NCI-H526 treated with DMSO at 0.1 percent for 48 hours (cell line): ENCODE measurements around the gene AOPEP.
A peak's percentile ranks its signal among the peaks of the same experiment; 100 is the strongest.
"Not testable (repeated sequence)": the region's sequence is repeated elsewhere in the genome, so short reads cannot be mapped to it uniquely, and the experiment has no call there.

Experiments used
- DNase-seq: peaks from one replicate; lab custom pipeline; 2025; lab: John Stamatoyannopoulos, UW

Gene AOPEP

DNA sequence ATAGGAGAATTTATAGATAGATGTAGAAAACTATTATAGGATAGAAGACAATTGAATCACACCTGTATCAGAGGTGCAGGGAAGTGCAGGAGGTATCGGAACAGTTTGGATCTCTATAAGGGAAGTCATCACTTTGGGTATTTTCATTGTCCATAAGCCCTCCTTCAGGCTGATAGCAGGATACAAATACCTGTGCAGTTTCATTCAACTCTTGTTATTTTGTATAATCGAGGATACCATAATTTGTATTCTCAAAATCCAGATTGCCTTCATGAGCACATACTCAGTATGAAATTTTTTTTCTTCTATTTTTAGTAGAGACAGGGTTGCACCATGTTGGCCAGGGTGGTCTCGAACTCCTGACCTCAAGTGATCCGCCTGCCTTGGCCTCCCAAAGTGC, 289.1 kb downstream of the AOPEP start:
- no peak for DNase-seq

- DNase-seq = no peak
Measured at GRCh38 chr9:95017062-95017461, 290.6 kb downstream of the AOPEP start.

DNA sequence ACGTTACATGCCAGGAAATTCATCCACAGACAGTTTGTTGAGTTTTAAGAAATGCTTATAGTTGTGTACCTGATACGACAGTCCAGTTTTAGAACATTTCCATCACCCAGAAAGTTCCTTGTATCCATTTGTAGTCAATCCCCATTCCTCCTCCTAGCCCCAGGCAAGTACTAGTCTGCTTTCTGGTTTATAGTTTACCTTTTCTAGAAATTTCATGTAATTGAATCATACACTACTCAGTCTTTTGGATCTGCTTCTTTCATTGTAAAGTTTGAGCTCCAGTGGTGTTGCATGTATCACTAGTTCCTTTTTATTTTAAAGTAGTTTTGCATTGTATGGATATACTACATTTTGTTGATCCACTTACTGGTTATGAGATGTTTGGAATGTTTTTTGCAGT, 291.2 kb downstream of the AOPEP start:
- DNase-seq = no peak

DNA sequence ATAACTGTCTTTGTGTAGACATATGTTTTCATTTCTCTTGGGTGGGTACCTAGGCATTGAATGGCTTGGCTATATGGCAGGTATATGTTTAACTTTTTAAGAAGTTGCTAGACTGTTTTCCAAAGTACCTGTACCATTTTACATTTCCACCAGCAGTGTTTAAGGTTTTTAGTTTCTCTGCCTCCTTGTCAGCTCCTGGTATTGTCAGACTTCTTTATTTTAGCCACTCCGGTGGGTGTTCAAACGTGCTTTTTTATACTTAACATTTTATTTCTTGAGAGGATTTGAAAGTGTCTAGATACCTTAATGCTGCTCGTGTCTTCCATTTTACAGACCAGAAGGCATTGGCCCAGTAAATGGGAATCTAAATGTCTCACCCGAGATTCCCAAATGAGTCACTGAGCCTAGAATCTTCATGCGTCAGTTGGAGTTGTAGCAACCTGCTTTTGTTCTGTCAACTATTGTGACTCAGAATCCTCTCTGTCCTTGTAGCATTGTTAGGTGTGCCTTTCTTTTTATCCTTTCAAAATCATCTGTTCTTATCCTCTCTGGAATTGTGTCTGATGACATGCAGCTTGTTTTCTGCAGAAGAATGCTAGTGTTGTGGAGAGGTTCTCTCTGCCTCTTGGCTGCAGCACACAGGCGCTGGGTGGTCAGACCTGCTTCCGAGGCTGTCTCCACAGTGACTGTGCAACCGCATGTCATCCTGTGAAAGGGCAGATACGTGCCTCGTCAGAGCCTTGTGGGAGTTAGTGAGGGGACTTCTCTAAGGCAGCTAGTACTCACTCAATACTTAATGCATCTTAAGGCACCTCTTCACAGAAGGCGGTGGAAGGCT, 291.8 kb downstream of the AOPEP start:
- no peak for DNase-seq

DNA sequence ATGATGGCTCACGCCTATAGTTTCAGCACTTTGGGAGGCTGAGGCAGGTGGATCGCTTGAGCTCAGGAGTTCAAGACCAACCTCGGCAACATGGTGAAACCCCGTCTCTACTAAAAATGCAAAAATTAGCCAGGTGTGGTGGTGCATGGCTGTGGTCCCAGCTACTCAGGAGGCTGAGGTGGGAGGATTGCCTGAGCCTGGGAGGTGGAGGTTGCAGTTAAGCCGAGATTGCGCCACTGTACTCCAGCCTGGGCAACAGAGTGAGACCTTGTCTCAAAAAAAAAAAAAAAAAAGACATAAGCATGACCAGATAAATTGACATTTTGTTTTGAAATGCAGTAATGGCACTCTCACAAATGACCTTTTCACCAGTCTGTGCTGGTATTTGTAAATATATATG, 294.1 kb downstream of the AOPEP start:
- not testable (repeated sequence) for DNase-seq

GRCh38 chr9:95021166-95021886, 294.8 kb downstream of the AOPEP start:
- DNase-seq = no peak

GRCh38 chr9:95022657-95023056, 296.2 kb downstream of the AOPEP start:
- DNase-seq = no peak

DNA sequence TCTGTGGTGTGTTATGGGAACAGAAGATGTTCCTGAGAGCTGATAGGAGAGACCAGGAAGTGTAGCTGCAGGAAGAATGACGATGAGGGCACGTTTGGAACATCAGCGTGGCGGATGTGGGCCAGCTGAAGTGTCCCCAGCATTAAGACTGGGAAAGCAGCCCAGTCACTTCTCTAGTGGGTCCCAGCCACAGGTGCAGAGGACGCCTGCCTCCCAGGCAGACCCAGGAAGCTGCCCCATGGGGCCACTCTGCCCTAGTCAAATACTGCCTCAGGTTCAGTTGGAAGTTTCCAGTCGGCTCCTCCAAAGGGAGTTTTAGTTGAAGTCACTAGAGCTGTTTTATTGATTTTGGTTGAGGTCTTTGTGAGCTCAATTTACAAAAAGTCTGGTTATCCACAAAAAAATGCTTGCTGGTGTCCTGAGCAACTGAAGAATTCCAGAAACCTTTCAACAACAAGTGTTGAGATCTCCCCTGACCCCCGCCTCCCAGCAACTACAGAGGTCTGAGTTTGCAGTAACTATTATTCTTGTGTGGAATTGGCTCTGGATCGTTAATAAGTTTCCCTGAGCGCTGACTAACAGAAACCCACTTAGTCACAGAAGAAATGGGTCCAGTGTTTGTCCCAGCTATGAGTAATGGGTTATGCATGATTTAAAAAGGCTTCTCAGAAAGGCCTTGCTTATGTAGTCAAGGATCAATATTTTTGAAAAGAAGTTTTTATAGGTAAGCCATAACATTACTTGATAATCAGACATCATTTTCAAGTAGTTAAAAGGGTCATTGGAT, 296.9 kb downstream of the AOPEP start:
- peak; percentile 54 for DNase-seq

GRCh38 chr9:95024097-95024671, 297.7 kb downstream of the AOPEP start:
- peak; percentile 10 for DNase-seq

GRCh38 chr9:95025213-95026147, 299.0 kb downstream of the AOPEP start:
- DNase-seq = peak; percentile 37

DNA sequence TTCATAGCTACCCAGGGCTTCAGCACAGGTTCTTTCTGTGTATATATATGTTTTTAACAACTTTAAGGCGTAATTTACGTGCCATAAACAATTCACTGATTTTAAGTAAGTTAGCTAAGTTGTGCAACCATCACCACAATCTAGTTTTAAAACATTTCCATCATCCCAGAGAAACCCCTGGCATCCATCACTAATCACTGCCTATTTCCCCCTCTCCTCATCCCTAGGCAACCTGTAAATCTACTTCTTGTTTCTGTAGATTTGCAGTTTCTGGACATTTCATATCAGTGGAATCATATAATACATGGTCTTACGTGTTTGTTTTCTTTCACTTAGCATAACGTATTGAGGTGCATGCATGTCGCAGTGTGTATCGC, 299.6 kb downstream of the AOPEP start:
- DNase-seq = peak; percentile 28

GRCh38 chr9:95027914-95028852, 301.7 kb downstream of the AOPEP start:
- no peak for DNase-seq

DNA sequence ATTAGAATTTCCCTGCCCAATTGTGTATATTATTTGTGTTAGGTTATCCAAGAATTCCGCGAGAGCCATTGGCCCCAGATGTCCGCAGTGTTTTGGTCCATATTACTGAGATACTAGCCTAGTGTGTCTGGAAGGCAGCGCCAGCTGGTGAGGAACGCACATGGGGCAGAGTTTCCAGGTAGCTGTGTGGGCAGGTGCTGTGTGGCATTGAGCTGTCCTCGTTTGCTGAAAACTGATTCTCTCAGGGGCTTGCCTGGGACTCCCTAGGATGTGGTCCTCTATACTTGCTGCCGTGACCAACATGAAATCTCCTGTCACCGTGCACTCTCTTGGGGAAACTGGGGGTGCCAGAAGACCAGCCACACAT, 302.3 kb downstream of the AOPEP start:
- peak; percentile 52 for DNase-seq

GRCh38 chr9:95029288-95029687, 302.8 kb downstream of the AOPEP start:
- DNase-seq = peak; percentile 35

DNA sequence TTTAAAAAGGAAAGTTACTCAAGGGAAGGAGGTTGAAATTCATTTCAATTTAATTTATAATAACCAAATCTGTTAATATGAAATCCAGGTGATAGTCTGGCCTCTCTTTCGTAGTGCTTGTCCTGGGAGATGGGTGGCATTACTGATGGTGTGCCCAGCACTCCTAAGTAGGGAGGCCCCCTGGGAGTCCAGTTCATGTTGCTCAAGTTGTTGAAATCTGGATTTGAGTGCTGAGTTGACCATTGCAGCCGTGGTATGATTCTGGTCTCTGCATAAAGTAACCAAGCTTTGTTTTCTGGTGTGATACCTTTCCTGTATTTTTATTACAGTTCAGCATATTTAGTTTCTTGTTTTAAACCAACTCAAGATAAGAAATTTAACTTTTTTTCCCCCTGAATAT, 303.2 kb downstream of the AOPEP start:
- DNase-seq = no peak

- DNase-seq = no peak
Measured at GRCh38 chr9:95030344-95030743, 303.8 kb downstream of the AOPEP start.

DNA sequence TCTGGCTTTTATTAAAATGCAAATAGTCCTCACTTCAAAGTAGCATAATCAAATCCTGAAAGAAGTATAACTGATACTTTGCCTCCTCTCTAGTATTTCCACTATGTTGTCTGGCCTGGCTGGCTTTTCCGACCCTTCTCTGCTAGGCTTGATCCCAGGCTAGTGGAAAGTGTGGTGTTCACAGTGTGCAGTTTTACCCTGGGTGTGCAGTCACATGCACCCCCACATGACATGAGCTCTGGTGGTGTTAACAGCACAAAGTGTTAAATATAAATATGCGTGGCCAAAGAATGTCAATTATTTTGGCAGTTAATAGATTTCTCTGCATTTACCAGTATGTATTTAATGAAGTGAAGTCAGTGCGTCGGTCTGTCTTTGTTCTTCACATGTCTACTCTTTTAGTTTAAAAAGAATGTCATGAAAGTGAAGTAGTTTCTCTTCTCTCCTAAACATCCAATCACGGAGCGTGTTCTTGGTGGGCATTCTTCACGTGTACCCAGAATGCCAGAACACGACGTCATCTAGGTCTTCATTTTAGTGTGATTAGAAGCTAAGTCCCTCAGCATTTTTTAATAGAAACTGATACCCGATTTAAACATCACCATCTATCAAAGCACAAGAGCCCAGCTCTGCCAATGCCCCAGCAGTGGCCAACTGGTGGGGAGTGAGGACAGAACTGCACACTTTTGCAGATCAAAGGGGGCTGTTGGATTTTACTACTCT, 304.6 kb downstream of the AOPEP start:
- no peak for DNase-seq

GRCh38 chr9:95031711-95032461, 305.4 kb downstream of the AOPEP start:
- DNase-seq = peak; percentile 33
